ENCODE measurements around the gene TBC1D25.

DNA sequence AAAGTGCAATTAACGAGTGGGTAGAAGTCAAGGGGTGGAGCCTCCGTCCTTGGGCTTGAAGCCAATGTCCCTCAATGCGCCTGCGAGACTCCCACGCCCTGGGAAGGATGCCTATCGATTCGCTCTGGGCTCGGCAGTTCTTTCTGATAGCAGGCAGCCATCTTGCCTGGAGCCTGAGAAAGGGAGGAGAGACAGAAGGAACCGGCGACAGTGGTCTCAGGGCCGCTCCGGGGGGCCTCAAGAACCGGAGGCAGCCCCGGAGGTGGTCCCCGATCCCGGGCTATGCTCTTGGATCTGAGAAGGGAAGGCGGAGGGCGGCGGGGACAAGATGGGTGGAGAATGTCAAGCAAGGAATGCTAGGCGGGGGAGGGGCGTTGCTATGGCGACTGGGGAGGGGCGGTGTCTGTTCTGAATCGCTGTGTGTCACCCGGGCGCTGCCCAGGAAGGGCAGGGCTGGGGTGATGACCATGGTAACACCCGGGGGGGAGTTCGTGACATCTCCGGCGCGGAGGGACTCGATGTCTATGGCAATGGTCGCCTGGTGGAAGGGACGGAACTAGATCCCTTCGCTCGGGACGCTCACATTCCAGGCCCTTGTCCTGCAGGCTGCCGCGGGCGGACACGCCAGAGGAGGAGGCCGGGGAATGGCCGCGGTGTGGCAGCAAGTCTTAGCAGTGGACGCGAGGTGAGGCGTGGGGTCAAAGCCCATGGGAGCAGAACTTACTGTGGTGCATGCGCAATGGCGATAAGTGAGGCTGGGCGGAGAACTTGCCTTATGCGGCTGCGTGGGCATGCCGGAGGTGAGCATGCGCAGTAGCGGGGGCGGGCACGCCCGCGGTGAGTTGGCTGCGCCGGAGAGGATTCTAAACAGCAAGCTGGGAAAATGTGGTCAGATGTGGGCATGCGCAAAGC, 58.1 kb downstream of the TBC1D25 start, which contains the start of gene WDR13:
- TF ChIP-seq, protein P1, sequence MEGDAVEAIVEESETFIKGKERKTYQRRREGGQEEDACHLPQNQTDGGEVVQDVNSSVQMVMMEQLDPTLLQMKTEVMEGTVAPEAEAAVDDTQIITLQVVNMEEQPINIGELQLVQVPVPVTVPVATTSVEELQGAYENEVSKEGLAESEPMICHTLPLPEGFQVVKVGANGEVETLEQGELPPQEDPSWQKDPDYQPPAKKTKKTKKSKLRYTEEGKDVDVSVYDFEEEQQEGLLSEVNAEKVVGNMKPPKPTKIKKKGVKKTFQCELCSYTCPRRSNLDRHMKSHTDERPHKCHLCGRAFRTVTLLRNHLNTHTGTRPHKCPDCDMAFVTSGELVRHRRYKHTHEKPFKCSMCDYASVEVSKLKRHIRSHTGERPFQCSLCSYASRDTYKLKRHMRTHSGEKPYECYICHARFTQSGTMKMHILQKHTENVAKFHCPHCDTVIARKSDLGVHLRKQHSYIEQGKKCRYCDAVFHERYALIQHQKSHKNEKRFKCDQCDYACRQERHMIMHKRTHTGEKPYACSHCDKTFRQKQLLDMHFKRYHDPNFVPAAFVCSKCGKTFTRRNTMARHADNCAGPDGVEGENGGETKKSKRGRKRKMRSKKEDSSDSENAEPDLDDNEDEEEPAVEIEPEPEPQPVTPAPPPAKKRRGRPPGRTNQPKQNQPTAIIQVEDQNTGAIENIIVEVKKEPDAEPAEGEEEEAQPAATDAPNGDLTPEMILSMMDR (IDR thresholded peaks at IDR 0.05): peak in 1 of 3 experiments; percentile 6
- TF ChIP-seq POLR2AphosphoS5 (IDR thresholded peaks at IDR 0.05) (peak; percentile 91), POLR2A (IDR thresholded peaks at IDR 0.05; ENCODE audit: low read depth) (peak; percentile 24)
